NCI-H510A (cell line): ENCODE results near the gene PBRM1.
"Not testable (repeated sequence)": the region's sequence is repeated elsewhere in the genome, so short reads cannot be mapped to it uniquely, and the experiment has no call there.

ENCODE experiments used
- DNase-seq: peaks from one replicate; lab custom pipeline; 2025; lab: John Stamatoyannopoulos, UW

PBRM1 gene

GRCh38 chr3:52685709-52686691 is at the start of gene PBRM1, which contains the start of gene GNL3:
Gene PBRM1 (minus strand): TSS chr3:52685913.
Gene GNL3 (plus strand): TSS chr3:52686032. CDS start chr3:52686093, 61 bp downstream.
- peak; percentile 86 for DNase-seq

- DNase-seq, result no peak
These were observed 47.7 kb upstream of the PBRM1 start for GRCh38 chr3:52733256-52733891.

DNA sequence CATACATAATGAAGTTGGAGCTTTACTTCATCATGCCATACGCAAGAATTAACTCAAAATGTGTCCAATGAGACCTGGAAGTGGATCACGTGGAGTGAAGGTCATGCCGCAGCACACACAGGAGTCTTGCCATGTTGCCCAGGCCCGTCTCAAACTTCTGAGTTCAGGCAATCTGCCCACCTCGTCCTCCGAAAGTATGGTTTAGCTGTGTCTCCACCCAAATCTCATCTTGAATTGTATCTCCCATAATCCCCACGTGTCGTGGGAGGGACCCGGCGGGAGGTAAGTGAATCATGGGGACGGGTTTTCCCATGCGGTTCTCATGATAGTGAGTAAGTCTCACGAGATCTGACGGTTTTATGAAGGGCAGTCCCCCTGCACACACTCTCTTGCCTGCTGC is 45.9 kb upstream of the PBRM1 start:
- no peak for DNase-seq

DNA sequence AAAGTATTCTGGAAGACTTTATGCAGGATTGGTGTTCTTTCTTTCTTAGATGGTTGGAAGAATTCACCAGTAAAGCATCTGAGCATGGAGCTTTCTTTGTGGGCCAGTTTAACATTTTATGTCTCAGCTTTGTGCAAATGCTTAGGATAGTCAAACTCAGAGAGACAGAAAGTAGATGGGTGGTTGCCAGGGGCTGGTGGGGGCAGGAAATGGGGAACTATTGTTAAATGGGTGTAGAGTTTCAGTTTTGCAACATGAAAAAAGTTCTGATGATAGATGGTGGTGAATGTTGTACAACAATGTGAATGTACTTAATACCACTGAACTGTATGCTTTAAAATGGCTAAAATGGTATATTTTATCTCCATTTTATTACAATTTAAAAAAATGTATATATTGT is 45.0 kb upstream of the PBRM1 start:
- DNase-seq, result no peak

GRCh38 chr3:52728753-52729152 is 43.0 kb upstream of the PBRM1 start:
- DNase-seq, result not testable (repeated sequence)

GRCh38 chr3:52724511-52724910 is 38.8 kb upstream of the PBRM1 start:
- no peak for DNase-seq

- no peak for DNase-seq
These were observed 38.2 kb upstream of the PBRM1 start for GRCh38 chr3:52723935-52724334.

GRCh38 chr3:52722491-52722890 is 36.8 kb upstream of the PBRM1 start:
- no peak for DNase-seq

DNA sequence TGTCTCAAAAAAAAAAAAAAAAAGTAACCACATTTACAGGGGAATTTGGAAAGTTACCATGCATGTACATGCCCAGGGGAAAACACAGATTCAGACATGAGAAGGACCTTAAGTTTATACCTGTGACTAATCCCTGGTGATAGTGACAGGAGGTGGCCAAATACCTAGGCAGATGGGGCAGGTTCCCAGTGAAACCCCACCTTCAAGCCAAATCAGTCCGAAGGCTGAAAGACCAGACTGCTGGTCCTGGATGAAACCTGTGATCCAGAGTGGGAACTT is 36.0 kb upstream of the PBRM1 start:
- no peak for DNase-seq

- DNase-seq, result no peak
These were observed 35.5 kb upstream of the PBRM1 start for GRCh38 chr3:52721002-52721729.

DNA sequence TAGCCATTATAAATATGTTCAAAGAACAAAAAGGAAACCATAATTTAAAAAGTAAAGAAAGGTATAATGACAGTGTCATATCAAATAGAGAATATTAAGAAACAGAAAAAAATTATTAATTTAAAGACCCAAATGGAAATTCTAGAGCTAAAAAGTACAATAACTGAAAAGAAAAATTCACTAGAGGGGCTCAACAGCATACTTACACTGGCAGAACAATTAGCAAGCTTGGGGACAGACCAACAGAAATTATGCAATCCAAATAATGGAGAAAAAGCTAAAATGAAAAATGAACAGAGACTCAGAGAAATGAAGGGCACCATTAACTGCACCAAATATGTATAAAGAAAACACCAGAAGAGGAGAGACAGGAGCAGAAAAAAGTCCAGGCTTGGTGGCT is 33.9 kb upstream of the PBRM1 start:
- DNase-seq, result no peak

GRCh38 chr3:52715714-52716305 is 30.1 kb upstream of the PBRM1 start:
- no peak for DNase-seq

DNA sequence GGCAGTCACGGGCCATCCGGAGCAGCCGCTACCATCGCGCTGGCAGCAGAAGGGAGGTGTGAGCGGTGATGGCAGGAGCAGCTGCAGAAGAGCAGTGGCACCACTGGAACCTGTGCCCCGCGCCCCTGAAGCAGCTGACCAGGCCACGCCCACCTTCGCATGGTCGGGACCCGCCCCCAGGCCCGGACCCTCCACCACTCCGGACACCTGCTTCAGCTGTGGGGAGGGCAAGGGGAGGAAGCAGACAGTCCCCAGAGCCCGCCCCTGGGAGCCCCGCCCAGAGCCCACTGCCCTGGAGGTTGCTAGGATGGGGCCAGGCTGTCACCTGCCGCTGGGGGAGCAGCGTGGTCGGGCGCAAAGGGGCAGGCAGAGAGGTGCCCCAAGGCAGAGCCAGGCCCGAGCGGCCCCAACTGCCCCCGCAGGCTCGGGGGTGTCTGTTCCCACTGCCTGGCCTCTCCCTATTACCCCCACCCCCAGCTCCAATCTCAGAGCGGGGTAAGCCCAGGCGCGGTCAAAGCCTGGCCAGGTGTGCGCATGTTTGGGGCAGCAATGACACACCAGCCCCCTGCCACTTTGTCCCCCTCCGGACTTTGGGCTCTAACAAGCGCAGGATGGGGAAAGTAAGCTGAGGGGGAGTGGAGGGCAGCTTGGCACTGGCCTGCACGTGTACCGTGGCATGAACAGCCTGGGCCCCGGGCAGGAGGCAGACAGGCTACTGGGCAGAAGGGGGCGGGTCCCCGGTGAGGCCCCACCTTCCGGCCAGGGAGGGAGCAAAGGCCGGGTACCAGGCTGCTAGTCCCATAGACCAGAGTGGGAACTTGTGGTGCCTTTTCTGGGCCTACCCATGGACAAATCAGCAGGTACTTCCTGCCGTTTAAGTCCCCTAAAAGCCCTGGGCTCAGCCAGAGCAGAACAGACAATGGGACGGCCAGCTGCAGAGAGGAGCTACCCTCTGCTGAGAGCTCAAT is 28.9 kb upstream of the PBRM1 start:
- no peak for DNase-seq

GRCh38 chr3:52712291-52713212 is 26.8 kb upstream of the PBRM1 start:
- no peak for DNase-seq

GRCh38 chr3:52710512-52710911 is 24.8 kb upstream of the PBRM1 start:
- DNase-seq, result no peak

DNA sequence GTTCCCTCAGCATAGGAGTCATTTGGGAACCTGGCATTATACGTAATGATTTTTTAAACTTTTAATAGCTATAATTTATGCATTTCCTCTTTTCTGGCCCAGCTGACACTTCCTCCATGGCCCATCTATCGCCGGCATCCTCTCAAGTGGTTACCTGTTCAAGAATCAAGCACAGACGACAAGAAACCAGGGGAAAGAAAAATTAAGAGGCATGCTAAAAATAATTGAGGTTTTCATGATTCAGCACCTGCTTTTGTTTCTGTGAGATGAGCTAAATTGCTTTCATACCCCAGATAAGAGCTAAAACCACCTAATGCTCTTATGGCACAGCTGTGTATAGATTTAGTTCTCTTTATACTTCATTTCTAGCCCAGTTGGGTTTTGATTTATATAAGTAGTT is 21.9 kb upstream of the PBRM1 start:
- DNase-seq, result no peak

DNA sequence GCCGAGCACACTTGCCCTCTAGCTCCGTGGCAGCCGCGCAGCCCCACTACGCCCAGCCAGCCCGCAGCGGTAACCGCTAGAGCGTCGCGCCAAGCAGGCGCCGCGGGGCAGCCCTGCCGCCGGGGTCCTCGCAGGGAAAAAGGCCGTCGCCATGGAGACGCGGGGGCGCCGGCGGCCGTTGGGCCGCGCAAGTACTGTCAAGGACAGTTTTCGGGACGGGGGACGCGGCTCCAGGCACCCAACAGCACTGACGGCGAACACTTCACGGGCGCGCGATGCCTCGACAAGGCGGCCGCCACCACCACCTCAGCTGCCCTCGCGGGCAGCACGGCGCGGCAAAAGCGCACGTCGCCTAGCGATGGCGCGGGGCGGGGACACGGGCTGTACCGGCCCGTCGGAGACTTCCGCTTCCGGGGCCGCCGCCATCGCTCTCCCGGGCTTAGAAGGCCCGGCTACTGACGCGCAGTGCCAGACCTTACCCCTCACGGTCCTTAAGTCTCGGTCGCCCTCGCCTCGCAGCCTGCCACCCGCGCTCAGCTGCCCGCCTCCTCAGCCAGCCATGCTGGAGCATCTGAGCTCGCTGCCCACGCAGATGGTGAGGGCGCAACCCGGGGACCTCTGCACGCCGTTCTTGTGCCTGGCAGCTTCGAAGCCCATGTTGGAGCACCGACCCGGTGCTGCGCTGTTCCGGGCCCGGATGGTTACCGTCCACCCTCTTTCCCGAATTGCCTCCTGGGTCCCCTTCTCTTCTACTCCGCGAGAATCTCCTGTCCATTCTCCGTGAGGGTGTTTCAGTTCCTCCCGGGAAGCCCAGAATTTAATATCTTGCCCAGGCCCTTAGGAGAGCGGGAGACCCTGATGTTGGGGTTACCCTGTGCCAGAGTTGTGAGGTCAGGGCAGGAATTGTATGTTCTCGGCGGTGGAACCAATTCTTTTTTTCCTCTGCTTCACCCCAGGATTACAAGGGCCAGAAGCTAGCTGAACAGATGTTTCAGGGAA is 20.3 kb upstream of the PBRM1 start, which contains the start of the genes GLT8D1 and SPCS1:
Gene GLT8D1 (minus strand): TSS at position 104 of the 999 bp plus-strand sequence. CDS start 5,331 bp downstream, outside the sequence.
Gene SPCS1 (plus strand): TSS at position 419 of the 999 bp plus-strand sequence. CDS start 141 bp downstream, at position 560.
- peak; percentile 76 for DNase-seq

- DNase-seq, result no peak
These were observed 19.6 kb upstream of the PBRM1 start for GRCh38 chr3:52705438-52705687.
